WI38 (cell line): ENCODE measurements around the gene PRMT2.
"Not testable (repeated sequence)": the region's sequence is repeated elsewhere in the genome, so short reads cannot be mapped to it uniquely, and the experiment has no call there.

Experiments used
- H3K4me3 ChIP-seq: 2 replicates; pipeline ENCODE4 v1.5.1; 2011; ENCODE audit warnings: low read depth, mild to moderate bottlenecking, control low read depth, low read length
- CTCF ChIP-seq: IDR thresholded peaks from 2 replicates; pipeline ENCODE4 v1.5.1; 2012; ENCODE audit warnings: low read depth, mild to moderate bottlenecking, control low read depth, low read length

PRMT2 gene

DNA sequence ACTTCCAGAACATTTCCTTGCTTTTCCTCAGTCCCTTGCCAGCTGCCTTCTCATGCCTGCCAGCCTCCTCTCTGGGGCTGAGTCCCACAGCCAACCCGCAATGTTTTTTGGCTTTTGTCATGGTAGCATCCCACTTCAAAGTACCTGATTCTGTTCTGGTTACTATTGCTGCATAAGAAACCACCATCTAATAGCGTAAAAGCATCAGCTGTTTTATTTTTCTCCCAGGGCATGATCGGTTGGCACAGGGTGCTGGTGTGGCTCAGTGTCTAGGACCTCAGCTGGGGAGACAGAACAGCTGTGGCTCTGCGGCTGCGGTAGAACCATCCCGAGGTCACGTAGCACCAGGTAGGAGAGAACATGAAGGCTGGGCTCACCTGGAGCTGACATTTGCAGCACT lies 8.9 kb upstream of the PRMT2 start:
- TF ChIP-seq CTCF = no peak
- no peak overlapping the region for H3K4me3 ChIP-seq

- no peak overlapping the region for H3K4me3 ChIP-seq
- no peak for TF ChIP-seq CTCF
Measured at GRCh38 chr21:46626975-46627501, 8.4 kb upstream of the PRMT2 start.

GRCh38 chr21:46627726-46628125 lies 7.7 kb upstream of the PRMT2 start:
- H3K4me3 ChIP-seq = no peak overlapping the region
- TF ChIP-seq CTCF = no peak

DNA sequence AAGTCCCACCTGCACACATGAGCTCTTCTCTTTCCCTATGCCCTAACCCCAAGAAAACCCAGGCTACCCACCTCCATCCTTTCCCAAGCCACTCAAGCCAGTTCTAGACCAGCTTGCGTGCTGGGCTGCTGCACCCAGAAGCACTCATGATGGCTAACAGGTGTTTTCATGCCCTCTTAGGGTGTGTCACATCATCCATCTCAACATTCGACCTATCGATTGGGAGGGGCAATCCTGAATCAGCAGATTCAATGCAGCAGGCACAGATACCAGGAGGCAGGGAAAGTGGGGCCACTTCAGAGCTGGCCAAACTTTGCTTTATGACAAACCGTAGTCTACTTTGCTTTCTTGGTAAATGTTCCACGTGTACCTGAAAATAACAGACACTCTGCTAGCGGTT lies 6.6 kb upstream of the PRMT2 start:
- no peak overlapping the region for H3K4me3 ChIP-seq

DNA sequence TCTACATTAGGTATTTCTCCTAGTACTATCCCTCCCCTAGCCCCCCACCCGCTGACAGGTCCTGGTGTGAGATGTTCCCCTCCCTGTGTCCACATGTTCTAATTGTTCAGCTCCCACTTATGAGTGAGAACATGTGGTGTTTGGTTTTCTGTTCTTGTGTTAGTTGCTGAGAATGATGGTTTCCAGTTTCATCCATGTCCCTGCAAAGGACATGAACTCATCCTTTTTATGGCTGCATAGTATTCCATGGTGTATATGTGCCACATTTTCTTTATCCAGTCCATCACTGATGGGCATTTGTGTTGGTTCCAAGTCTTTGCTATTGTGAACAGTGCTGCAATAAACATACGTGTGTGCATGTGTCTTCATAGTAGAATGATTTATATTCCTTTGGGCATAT lies 4.6 kb upstream of the PRMT2 start:
- H3K4me3 ChIP-seq = not testable (repeated sequence)

More for the DNA sequence above, 6.6 kb upstream of the PRMT2 start:
- TF ChIP-seq CTCF = no peak

DNA sequence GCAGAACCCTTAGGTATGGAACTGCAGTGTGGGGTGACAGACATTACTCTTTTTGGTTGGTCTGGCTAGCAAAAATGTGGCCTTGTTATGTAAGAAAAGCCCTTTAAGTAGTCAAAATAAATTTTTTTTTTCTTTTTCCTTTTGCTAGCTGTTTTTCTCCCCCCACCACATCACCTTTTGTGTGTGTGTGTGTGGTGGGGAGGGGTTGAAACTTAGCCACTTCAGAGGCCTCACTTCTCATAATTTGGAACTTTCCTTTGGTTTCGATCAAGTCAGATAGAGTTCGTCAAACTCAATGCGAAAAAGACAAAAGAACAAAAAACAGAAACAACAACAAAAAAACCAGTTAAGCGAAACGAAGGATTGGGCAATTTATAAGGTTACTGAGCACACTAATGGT lies 1.9 kb upstream of the PRMT2 start:
- H3K4me3 ChIP-seq = no peak overlapping the region
- no peak for TF ChIP-seq CTCF

DNA sequence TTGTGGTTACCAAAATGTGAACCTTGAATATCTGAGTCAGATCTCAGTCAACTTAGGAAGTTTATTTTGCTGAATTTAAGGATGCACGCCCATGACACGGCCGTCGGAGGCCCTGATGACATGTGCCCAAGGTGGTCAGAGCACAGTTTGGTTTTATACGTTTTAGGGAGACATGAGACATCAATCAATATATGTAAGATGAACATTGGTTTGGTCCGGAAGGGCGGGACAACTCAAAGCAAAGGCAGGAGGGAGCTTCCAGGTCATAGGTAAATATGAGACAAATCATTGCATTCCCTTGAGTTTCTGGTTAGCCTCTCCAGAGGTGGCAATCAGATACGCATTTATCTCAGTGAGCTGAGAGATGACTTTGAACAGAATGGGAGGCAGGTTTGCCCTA lies 1.0 kb upstream of the PRMT2 start:
- H3K4me3 ChIP-seq = peak overlapping the region; percentile 98
- TF ChIP-seq CTCF = no peak

DNA sequence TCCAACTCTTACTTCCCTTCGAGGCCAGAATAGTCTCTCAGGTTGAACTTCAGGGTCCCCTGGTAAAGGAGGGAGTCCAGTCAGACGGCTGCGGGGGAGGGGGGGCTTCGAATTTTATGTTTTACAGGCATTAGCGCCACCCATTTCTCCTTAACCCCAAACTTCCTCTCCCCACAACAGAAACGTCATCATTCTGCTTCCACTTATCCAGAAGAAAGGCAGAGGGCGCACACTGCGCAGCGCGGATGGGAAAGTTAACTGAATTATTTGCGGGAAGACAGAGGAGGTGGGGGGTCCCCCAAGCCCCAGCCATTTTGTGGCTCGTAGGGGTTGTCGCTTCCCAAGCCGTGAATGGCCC lies 529 bp upstream of the PRMT2 start:
- TF ChIP-seq CTCF = 0 out of 2 replicates have a peak, but pooled peaks have one; percentile 10

More for the DNA sequence above, 529 bp upstream of the PRMT2 start:
- peak overlapping the region; percentile 98 for H3K4me3 ChIP-seq
